Occipital lobe (tissue), 2 donors: ENCODE data around the gene BBS9. TPM values are rescaled to one million over a fixed set of nuclear protein-coding genes. Genes with fewer than 3 reads are reported as not detected.

Experiments used
- DNase-seq: peaks from one replicate; lab custom pipeline; 2025; lab: John Stamatoyannopoulos, UW
- total RNA-seq: library from RNA; depleted of rRNA; stranded (reverse); fragments of >200 nt; gene quantifications from one replicate; pipeline ENCODE4 v1.2.3, GENCODE V29; 2014

The BBS9 gene
- total RNA-seq, 1 donor from 2014 or later: 103 TPM

DNA sequence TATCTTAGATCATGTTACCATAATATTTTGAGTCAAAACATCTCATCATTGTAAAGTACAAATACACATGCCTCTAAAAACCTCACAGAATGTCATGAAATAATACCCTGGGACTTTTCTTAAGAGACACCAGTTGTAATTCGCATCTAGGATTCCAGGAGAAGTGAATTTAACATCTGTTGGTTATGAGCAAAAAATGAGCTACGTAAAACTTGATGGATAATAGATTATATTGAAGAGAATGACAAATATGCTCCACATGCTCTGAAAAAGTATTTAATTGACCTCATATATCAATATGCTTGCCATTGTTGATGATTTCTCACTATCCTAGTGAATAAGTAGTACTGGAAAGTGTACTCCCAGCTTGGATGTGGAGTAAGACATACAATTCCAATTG lies 227.0 kb downstream of the BBS9 start:
- no peak for DNase-seq

DNA sequence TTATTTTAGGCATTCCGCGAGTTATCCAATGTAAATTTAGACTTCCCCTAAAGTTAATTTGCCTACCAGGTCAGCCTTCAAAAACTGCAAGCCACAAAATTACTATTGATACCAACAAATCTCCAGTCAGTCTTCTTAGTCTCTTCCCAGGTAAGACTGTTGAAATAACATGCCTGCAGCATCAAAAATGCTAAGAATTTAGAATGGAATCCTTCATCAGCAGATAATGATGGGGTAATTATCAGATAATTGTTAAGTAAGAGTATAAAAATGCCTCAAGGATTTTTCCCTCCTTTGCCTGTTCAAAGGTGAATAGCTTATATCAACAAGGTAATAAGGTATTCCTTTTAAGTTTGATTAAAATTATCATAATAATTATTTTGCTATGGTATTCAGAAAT lies 228.5 kb downstream of the BBS9 start:
- no peak for DNase-seq

DNA sequence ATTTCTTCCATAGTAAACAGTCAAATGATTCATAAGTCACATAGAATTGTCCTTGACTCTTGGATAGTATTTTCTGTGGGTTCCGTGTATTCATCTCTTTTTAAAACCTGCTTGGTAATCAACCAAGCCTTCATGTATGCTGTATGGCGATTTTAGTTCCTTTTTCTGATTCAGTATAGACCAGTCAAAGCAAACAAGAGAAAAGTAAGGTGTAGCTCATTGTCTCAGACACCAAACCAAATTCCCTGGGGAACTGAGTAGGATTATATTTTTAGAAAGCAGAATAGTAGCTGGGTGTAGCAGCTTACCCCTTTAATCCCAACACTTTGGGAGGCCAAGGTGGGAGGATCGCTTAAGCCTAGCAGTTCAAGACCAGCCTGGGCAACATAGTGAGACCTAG lies 240.5 kb downstream of the BBS9 start:
- no peak for DNase-seq

DNA sequence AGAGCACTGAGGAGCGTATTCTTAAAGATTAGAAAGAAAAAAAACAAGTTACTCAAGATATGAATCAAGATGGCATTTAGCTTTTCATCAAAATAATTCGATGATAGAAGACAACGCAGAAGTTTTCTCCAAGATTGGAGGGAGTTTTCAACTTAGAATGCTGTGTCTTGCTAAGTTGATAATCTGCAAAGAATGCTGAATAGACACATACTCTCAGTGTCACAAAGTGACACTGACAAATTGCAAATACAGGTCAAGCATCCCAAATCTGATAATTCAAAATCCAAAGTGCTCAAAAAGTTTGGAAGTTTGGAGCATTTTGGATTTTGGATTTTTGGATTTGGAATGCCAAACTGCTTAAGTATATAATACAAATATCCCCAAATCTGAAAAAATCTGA lies 243.8 kb downstream of the BBS9 start:
- no peak for DNase-seq

DNA sequence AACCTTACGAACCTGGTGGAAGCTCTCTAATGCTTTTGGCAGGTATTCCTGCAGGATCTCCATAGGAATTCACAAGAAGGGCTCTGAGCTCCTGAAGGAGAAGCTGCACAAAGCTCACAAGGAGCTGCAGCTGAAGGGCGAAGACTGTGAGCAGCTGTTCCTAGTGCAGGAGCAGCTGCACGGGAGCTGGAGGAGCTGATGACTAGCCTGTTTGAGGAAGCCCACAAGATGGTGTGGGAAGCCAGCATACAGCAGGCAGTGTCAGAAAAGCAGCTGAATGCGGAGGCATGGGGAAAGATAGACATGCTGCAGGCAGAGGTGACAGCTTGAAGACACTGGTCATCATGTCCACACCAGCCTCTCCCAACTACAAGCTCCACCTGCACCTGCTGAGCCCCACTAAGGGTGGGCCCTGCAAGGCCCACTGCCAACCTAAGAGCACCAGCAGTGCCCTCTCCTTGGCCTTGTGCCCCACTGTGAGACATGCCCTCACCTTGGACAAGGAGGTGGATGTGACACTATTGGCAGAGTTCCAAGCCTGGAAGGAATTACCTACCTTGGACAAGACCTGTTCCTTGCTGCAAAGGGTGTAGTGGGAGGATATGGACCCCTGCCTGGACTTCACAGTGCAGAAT lies 250.6 kb downstream of the BBS9 start:
- no peak for DNase-seq

DNA sequence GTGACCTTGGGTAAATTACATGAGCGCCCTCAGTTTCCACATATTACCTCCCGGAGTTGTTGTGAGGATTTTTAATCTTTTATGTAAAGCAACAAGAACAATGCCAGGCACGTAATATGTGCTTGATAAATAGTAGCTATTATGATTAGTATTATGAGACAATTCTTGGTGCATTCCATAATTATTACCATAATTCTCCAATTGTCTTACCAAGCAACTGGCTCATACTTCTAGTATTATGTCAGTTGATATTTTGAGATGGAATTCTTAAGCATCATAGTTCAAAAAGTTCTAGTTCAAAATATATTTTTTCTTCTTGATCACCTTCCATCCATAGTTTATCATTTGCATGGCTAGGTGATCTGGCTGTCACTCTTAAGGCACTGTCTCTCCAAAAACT lies 259.0 kb downstream of the BBS9 start:
- no peak for DNase-seq

DNA sequence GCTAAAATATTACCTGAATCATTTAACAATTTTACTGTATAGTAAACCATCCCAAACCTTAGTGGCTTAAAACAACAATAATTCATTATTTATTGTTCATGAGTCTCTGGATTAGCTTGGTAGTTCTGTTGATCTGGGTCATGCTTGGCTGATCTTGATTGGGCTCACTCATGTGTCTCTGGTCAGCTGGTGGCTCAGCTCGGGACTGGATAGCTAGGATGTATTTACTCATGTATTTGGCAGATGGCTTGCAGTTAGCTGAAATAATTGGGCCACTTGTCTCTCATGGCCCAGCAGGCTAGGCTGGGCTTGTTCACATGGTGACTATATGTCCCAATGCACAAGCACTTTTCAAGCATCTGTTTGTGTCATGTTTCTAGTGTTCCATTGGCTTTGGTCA lies 262.8 kb downstream of the BBS9 start:
- DNase-seq: no peak

DNA sequence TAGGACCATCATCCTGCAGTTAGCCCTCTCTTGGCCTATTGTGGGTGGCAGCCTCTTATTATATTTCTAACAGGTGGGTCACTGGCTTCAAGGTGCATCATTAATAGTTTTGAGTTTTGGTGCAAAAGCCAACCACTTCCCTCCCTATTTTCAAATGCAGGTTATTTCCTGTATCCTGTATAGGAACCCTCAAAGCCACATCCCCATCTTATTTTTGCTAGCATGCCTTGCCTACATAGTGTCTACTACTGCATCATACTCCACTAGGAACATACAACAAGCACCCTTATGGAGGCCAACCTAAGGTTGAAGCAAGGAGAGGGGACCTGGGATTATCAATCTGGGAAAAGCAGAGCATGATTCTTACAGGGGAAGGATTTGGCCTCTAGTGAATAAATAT lies 264.4 kb downstream of the BBS9 start:
- no peak for DNase-seq

DNA sequence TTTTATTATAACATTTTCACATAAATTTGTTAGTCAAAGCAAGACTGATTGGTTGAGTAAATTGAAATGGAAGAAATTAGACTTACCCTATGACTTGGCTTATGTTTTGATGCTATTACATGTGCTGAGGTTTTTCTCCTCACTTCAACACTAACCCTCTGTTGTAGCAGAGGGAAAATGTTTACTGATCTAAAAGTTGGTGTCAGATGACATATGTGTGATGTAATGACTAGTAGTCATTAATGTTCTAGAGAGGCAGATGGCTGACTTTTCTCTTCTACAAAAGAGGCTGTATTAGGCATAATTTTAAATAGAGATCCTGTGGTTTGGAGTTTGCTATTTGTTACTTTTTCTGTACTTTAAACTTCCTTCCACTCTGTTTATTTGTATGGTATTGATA lies 266.0 kb downstream of the BBS9 start:
- DNase-seq: no peak

DNA sequence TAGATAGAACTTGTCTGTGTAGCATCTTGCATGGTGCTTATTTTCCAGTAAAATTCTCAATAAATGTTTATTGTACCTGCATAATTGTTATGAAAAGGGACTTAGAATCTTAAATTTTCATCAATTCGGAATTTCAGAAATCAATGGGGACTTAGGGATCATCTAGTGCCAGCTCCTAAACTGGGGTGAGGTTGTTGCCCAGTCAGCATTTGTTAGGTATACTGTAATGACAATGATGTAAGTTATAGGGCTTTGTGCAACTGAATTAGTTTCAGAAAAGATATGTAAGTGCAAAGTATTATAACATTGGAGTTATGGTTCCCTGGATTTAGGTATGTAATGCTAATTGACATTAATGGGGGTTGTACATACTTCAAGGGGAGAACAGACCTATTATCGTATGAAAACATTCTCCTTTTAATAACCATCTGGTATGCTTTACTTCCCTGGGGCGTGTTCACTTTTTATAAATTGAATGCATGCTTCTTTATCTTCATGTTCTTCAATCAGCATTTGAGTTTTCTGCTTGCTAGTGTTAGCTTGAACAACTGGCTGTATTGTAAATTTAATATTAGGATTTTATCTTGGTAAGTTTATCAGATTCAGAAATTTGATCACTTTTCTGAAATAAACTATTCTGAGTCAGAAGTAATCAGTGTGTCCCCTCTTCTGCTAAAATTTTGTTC lies 270.3 kb downstream of the BBS9 start:
- no peak for DNase-seq

DNA sequence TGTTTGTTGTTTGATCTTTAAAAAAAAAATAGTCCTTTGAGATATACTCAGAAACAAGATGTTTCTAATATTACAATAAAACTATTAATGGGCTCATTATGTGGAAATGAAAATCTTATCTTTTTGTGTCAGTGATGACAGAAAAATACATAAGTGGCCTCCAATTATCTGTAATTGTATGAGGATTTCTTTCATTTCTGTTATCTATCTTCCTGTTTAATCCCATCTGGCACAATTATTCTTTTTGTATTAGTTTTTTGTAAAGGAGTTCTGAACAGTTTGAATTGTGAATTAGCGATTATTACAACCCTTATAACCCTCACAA lies 270.8 kb downstream of the BBS9 start:
- DNase-seq: no peak

DNA sequence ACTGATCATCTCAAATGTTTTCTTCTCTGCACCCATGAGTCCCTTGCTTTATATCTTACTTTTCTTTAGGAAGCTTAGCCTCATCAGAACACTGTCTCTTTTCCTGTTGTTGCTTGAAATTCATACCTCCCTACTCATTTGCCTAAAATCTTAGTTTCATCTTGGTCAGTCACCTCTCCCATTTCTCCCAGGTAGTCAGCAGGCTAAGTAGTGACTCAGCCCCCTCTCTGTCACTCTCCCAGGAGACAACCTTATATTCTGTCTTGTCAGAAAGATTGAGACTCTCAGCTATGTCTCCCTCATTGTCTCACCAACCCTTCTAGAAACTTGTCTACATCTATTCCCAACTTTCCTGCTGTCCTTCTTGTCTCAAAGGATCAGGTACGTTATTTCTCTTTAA lies 280.9 kb downstream of the BBS9 start:
- no peak for DNase-seq

DNA sequence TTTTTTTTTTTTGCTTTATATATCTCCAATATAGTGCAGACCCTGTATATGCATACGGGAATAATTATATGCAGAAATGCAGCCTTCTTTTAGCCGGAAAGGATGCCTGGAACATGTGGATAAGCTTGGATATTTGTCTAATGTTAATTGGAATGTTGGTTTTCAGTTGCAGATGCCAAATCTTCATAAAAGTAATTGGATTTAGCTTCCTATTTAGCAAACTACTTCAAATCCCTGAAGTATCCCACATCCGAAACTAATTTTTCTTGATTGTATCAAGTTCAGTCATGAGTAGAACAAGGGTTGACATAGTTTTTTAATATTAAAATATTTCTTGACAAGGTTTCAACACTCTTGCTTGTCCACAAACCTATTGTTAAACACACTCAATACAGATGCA lies 281.7 kb downstream of the BBS9 start:
- DNase-seq: no peak

DNA sequence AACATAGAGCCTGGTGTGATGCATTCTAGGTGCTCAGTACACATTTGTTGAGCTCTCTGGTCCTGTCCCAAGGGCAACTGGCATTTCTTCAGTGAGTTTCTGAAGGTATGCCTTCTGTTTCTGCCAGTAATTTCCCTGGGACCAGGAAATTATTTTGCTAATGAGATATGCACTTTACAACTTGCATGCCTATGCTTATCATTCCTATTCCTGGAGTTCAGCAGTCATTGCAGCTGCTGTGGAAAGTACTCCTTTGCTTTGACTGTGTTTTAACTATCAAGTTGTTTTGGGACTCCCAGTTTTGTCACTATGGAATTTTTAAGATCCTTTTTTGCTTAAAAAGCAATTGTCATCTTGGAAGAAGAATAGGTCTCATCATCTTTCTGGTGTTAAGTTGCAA lies 283.0 kb downstream of the BBS9 start:
- no peak for DNase-seq

DNA sequence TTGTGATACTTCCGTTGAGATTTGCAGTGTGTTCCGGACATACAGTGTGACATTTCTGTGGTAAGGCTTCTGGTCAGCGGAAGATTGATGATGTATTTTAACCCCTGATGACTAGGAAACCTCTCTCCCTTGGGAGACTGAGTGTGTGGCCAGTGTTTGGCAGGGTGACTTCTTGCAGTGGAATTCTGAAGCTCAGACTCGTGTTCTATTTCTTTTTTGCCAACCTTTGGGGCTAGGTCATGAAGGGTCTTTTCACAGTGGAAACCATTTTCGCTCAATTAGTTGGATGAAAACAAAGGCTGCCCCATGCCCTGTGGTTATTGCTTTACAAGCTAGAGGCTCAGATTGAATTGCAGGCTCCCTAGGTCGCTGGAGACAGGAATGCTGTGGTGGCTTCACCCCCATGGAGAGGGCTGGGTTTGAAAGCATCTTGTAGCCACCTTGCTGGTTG lies 288.9 kb downstream of the BBS9 start:
- no peak for DNase-seq

DNA sequence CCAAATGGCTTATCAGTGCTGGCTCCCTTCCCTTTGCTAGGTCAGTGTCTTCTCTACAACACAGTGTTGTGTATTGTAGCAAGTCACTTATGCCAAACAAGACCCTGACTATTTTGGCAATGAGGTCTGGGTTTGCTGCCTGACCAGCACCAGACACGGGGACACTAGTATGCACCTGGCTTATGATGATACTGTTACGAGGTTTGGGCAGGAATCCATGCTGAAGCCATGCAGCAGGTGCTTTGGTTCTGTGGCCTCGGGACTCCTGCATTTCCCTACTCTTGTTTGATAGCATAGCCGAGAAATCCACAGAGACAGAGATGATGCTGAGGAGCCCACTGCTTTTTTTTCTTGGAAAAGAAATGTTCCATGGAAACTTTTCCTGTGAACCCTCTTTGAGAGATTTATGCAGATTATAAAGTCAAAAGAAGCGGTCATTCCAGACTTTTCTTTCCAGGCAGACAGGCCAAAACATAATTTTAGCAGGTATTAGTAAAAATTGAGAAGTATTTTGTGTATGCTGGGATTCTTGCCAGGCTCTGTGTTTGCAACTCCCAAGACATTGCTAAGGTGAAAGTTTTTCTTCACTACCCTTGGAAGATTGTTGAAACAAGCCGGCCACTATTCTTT lies 291.1 kb downstream of the BBS9 start:
- no peak for DNase-seq

DNA sequence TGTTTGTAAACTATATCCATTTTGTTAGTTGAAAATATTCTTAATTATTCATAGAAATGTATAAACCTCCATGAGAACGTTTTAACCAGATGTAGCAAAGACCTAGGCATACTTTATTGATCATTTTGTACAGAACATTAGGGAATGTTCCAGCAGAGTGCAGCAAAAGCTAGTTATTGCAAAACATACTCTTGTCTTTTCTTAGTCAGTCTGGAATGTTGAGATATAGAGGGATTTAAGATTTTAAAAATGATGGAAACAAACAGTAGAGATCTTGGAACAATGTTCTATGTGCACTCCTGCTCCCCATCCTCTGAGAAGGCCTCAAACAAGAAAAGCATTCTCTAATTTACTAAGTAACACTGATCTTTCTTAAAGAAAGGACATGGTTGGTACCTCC lies 292.1 kb downstream of the BBS9 start:
- no peak for DNase-seq

DNA sequence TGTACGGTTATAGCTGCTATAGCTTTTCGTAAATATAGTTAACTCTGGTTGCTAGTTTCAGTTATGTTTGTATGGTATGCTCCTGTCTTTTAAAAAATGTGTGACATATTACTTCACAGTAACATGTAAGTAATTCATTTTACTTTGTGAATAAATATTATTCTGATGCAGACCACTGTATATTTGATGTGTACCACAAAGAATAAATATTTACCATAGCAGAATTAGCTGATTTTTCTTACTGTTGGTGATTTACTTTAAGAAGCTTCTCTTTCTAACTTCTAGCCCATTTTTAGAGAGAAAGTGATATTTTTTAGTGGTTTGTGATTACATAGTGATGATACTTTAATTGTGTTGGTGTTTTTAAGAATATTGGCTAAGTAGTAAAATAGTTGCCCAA lies 292.8 kb downstream of the BBS9 start:
- no peak for DNase-seq

DNA sequence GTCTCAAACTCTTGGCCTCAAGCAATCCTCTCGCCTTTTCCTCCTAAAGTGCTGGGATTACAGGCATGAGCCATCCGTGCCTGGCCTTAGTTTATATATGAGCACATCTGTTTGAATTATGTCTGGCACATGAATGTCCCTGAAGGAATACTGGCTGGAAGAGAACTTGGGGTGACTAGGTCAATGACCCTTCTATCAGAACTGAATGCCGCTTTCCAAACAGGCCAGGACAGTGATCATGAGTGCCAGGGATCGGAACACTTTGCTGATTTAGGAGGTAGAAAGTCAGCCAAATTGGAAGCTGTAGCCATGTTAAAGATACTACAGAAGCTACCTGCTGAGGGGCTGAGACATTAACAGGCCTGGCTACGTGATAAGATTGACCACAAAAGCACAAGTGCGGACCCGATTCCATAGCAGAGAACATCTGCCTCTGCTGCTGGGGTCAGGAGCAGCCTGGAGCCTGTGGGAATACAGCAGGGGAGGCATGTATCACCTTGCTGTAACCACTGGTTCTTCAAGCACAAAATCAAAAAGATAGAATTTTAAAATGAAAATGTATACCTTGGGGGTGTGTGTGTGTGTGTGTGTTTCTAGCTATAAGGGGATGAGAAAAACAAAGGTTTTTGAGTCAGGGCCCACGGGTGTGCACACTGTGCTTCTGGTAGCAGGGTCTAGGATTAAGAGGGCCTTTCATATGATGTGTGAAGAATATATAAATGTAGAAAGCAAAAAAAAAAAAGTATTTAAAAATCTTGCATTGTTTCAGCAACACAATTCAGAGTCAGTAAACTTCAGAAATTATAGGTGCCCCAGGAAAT lies 293.7 kb downstream of the BBS9 start:
- no peak for DNase-seq

DNA sequence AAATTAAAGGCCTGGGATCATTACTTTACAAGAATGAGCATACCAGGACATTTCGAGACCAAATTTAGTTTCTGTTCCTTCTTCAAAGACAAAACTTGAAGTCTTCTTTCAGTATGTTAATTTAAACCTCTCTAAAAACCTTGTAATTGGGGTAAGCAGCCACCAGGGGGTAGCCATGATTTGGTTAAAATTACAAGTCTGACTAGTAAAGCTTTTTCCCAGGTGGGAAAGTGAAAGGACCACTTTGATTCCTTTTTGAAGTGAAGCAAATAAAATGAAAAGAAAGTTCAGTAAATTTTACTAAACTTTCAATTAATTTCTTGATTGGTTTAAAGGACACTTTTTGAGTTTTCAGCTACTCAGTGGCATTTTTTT lies 294.3 kb downstream of the BBS9 start:
- no peak for DNase-seq

DNA sequence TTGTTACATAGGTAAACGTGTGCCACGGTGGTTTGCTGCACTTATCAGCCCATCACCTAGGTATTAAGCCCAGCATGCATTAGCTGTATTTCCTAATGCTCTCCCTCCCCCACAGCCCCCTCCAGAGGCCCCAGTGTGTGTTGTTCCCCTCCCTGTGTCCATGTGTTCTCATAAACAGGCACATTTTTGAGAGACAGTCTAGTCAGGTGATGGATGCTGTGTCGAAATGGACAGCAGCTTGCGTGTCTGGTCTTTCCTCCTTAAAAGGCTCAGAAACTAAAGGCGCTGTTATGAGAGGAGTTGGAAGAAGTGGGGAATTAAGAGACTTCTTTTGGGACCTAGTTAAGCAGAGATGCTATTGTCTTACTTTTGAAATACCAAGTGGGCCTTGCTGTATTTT lies 296.0 kb downstream of the BBS9 start:
- no peak for DNase-seq

DNA sequence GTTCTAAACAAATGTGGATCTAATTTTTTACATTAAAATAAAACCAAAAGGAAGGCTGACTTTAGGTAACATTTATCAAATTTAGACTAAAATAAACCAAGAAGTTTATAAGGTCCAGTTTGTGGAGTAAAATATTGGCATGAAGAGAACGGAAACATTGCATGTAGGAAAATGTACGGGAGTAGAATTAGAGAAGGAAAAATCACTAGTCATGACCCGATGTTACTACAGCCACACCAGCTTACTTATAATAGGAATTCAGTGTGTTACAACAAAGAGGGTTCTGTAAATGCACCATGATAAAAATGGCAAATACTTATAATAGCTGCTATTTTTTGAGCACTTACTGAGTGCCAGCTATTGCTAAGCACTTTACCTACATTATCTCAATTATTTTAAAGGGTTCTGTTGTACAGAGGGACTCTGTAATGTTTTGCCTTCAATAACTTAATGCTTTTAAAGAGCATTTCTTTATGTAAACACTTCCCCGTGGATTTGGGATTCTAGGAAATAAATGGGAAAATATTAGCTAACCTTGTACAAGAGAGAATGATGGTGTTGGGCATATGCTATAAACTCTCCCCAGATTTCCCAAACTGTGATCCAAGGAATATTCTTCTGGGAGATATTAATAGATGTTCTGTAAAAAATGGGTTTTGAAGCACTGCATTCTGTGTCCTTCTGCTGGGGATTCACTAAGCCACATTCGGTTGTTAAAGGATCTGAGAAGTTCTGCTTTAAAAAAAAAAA lies 296.7 kb downstream of the BBS9 start:
- no peak for DNase-seq
